ENCODE results near the gene ATP13A2.

ATP13A2 gene

GRCh38 chr1:17028662-17029188 lies 17.0 kb upstream of the ATP13A2 start:
- Histone ChIP-seq H3K9ac (ENCODE audit: low read depth, low read length) (no peak overlapping the region), H3K79me2 (ENCODE audit: insufficient read depth, low read length) (peaks cover 8% of the 10 kb centered on the region; the same call in 1 of the 2 replicates), H4K20me1 (ENCODE audit: insufficient read depth, low read length) (no peaks in the 10 kb centered on the region; the same call in 1 of the 2 replicates), H3K27me3 (ENCODE audit: insufficient read depth, low read length, poor library complexity) (no peaks in the 10 kb centered on the region), H3K36me3 (ENCODE audit: insufficient read depth, low read length) (peaks cover 86% of the 10 kb centered on the region), H3K27ac (ENCODE audit: low read length) (no peak overlapping the region), H2AFZ (ENCODE audit: low read depth, low read length) (no peak overlapping the region), H3K9me3 (ENCODE audit: insufficient read depth, low read length, severe bottlenecking) (no peaks in the 10 kb centered on the region), H3K4me1 (ENCODE audit: insufficient read depth, low read length) (no peaks in the 10 kb centered on the region), H3K4me2 (ENCODE audit: insufficient read depth, low read length) (no peak overlapping the region), H3K4me3 (ENCODE audit: low read depth in 1 of 2, low read length in 2 of 2) (no peak overlapping the region)
- ATAC-seq (ENCODE audit: insufficient read depth, low read depth), result no peak
- TF ChIP-seq EZH2 (IDR thresholded peaks at IDR 0.05; ENCODE audit: borderline replicate concordance, low read depth, low read length, severe bottlenecking) (no peak), CTCF (IDR thresholded peaks at IDR 0.05; ENCODE audit: borderline replicate concordance, extremely low read depth, low read length, poor library complexity, severe bottlenecking) (no peak)
- DNase-seq, result no peak

- no peaks in the 10 kb centered on the region for H3K27me3 ChIP-seq (ENCODE audit: insufficient read depth, low read length, poor library complexity)
- peaks cover 86% of the 10 kb centered on the region for H3K36me3 ChIP-seq (ENCODE audit: insufficient read depth, low read length)
- H3K79me2 ChIP-seq (ENCODE audit: insufficient read depth, low read length), result peaks cover 7% of the 10 kb centered on the region; the same call in 1 of the 2 replicates
- no peaks in the 10 kb centered on the region; the same call in 1 of the 2 replicates for H4K20me1 ChIP-seq (ENCODE audit: insufficient read depth, low read length)
- no peak overlapping the region for H2AFZ ChIP-seq (ENCODE audit: low read depth, low read length)
- H3K4me3 ChIP-seq (ENCODE audit: low read depth in 1 of 2, low read length in 2 of 2), result no peak overlapping the region
- no peak overlapping the region for H3K27ac ChIP-seq (ENCODE audit: low read length)
- no peaks in the 10 kb centered on the region for H3K9me3 ChIP-seq (ENCODE audit: insufficient read depth, low read length, severe bottlenecking)
- TF ChIP-seq CTCF (IDR thresholded peaks at IDR 0.05; ENCODE audit: borderline replicate concordance, extremely low read depth, low read length, poor library complexity, severe bottlenecking) (no peak), EZH2 (IDR thresholded peaks at IDR 0.05; ENCODE audit: borderline replicate concordance, low read depth, low read length, severe bottlenecking) (no peak)
- ATAC-seq (ENCODE audit: insufficient read depth, low read depth) (no peak), DNase-seq (no peak)
- H3K9ac ChIP-seq (ENCODE audit: low read depth, low read length), result no peak overlapping the region
- H3K4me2 ChIP-seq (ENCODE audit: insufficient read depth, low read length), result no peak overlapping the region
- no peaks in the 10 kb centered on the region for H3K4me1 ChIP-seq (ENCODE audit: insufficient read depth, low read length)
Observed at GRCh38 chr1:17027900-17028299, 16.2 kb upstream of the ATP13A2 start.

GRCh38 chr1:17027403-17027802 lies 15.7 kb upstream of the ATP13A2 start:
- Histone ChIP-seq H3K27ac (ENCODE audit: low read length) (no peak overlapping the region), H3K4me1 (ENCODE audit: insufficient read depth, low read length) (no peaks in the 10 kb centered on the region), H3K4me3 (ENCODE audit: low read depth in 1 of 2, low read length in 2 of 2) (no peak overlapping the region), H2AFZ (ENCODE audit: low read depth, low read length) (no peak overlapping the region), H3K4me2 (ENCODE audit: insufficient read depth, low read length) (no peak overlapping the region), H3K27me3 (ENCODE audit: insufficient read depth, low read length, poor library complexity) (no peaks in the 10 kb centered on the region), H3K9ac (ENCODE audit: low read depth, low read length) (no peak overlapping the region), H4K20me1 (ENCODE audit: insufficient read depth, low read length) (no peaks in the 10 kb centered on the region; the same call in 1 of the 2 replicates), H3K9me3 (ENCODE audit: insufficient read depth, low read length, severe bottlenecking) (no peaks in the 10 kb centered on the region), H3K79me2 (ENCODE audit: insufficient read depth, low read length) (peaks cover 2% of the 10 kb centered on the region; the same call in 1 of the 2 replicates), H3K36me3 (ENCODE audit: insufficient read depth, low read length) (peaks cover 86% of the 10 kb centered on the region)
- ATAC-seq (ENCODE audit: insufficient read depth, low read depth), result no peak
- TF ChIP-seq EZH2 (IDR thresholded peaks at IDR 0.05; ENCODE audit: borderline replicate concordance, low read depth, low read length, severe bottlenecking) (no peak), CTCF (IDR thresholded peaks at IDR 0.05; ENCODE audit: borderline replicate concordance, extremely low read depth, low read length, poor library complexity, severe bottlenecking) (no peak)
- DNase-seq, result no peak

Measured in DND-41 (cell line).